ENCODE results near the gene F11.
"Not testable (repeated sequence)": the region's sequence is repeated elsewhere in the genome, so short reads cannot be mapped to it uniquely, and the experiment has no call there.

Gene F11

DNA sequence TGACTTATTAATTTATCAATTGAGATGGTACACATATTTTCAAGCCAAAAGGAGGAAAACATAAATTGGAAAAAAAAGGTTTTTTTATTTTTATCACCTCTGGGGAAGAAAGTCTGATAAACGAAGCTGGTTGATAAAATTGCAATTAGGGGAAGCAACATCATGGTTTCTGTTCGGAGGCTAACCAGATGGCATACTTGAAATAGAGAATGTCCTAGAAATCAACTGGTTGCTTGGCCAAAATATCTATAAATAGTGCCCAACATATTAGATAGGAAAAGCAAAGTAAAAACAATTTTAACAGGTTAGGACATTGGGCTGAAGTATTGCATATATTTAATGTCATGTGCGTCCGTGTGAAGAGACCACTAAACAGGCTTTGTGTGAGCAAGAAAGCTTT lies 24.4 kb upstream of the F11 start:
- DNase-seq (ENCODE audit: insufficient read length, low spot score) (no peak), FAIRE-seq (no peak)
- no peak for TF ChIP-seq POLR2A (IDR thresholded peaks at IDR 0.05; ENCODE audit: low read depth, low read length)

- DNase-seq (ENCODE audit: insufficient read length, low spot score); FAIRE-seq: not testable (repeated sequence)
Measured at GRCh38 chr4:186242031-186242430, 24.0 kb upstream of the F11 start.

GRCh38 chr4:186243331-186243730 lies 22.7 kb upstream of the F11 start:
- DNase-seq (ENCODE audit: insufficient read length, low spot score) (no peak), FAIRE-seq (no peak)
- no peak for TF ChIP-seq POLR2A (IDR thresholded peaks at IDR 0.05; ENCODE audit: low read depth, low read length)

DNA sequence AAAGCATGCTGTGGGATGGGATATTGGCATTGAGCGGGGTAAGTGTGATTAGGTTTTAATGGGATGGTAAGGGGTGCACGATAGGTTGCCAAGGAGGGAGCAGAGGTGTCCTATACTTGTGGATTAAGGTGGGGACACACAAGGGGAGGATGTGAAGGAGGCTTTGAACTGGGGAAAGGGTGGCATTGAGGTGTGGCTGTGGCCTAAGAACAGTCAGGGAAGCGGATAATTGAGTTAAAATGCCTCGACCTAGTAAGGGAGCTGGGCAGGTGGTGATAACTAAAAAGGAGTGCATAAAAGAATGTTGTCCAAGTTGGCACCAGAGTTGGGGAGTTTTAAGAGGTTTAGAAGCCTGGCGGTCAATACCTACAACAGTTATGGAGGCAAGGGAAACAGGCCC lies 21.2 kb upstream of the F11 start:
- DNase-seq (ENCODE audit: insufficient read length, low spot score) (no peak), FAIRE-seq (no peak)
- TF ChIP-seq POLR2A (IDR thresholded peaks at IDR 0.05; ENCODE audit: low read depth, low read length), result no peak

GRCh38 chr4:186247062-186247752 lies 18.8 kb upstream of the F11 start:
- not testable (repeated sequence) for FAIRE-seq; DNase-seq (ENCODE audit: insufficient read length, low spot score)

- DNase-seq (ENCODE audit: insufficient read length, low spot score) (no peak), FAIRE-seq (no peak)
- TF ChIP-seq POLR2A (IDR thresholded peaks at IDR 0.05; ENCODE audit: low read depth, low read length), result no peak
Measured at GRCh38 chr4:186248643-186249042, 17.3 kb upstream of the F11 start.

DNA sequence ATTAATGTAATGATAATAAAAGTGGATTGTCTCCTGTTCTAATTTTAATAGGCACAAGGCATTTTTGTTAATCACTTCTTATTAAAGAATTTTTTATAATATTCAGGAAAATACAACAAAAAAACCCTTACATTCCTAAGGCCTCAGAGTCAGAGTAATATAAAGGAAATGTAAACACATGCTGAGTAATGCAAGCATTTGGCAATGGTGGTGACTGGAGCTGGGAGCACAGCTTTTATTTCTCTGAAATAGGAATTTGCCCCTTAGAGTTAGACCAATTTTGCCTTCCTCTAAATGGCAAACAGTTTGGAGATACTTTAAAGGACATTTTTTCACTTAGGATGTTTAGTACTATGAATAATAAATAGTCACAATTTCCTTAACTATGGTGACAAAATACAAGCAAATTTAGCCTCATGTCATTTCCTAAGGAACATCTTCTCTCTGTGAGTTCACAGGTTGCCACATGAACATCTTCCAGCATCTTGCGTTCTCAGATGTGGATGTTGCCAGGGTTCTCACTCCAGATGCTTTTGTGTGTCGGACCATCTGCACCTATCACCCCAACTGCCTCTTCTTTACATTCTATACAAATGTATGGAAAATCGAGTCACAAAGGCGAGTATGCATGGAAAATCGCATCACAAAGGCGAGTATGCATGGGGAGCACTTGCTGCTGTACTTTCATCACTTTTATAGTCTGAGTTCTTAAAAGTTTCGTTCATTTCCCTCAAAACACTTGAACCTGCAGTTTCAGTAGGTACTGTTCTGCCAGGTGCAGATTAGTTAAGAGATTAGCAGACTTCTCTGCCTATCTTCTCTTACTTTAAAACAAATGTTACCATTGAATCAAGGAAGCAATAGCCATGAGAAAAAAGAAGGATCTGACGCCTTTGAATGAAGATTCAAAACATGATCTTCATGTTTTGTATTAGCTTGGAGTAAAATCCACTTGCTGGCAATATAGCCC lies 15.9 kb upstream of the F11 start:
- FAIRE-seq, result no peak

DNA sequence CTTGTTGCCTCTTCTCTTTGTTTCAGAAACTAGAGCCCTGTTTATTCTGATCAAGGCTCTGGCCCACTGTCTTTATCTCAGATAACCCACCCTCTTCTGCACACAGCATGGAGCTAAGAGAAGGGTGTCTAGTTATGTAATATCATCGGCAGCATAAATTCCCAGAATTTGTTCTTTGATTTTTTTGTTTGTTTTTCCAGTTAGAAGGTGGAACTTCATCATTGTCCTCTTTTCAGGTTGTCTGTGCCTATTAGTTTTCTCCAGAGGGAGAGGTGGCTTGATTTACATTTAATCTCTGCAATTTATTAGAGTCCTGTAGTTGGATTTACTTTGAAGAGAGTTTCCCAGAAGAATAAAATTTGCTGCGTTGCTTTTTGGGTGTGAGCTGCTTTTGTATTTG lies 15.2 kb upstream of the F11 start:
- FAIRE-seq, result no peak
- no peak for DNase-seq (ENCODE audit: insufficient read length, low spot score)
- TF ChIP-seq POLR2A (IDR thresholded peaks at IDR 0.05; ENCODE audit: low read depth, low read length), result no peak

More for the DNA sequence above, 15.9 kb upstream of the F11 start:
- DNase-seq (ENCODE audit: insufficient read length, low spot score), result no peak
- TF ChIP-seq POLR2A (IDR thresholded peaks at IDR 0.05; ENCODE audit: low read depth, low read length), result no peak

DNA sequence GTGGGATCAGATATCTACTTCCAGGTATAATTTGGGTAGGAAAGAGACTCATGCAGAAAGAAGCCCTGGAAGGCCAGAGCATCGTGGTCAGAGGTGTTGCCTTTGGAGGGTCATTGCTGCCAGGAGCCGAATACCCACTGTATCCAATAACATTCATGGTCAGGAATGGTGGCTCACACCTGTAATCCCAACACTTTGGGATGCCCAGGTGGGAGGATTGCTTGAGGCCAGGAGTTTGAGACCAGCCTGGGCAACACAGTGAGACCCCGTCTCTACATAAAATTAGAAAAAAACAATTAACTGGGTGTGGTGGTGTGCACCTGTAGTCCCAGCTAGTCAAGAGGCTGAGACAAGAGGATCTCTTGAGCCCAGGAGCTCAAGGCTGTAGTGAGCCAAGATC lies 10.9 kb upstream of the F11 start:
- TF ChIP-seq POLR2A (IDR thresholded peaks at IDR 0.05; ENCODE audit: low read depth, low read length), result no peak
- FAIRE-seq (no peak), DNase-seq (ENCODE audit: insufficient read length, low spot score) (no peak)

- DNase-seq (ENCODE audit: insufficient read length, low spot score), result no peak
- TF ChIP-seq POLR2A (IDR thresholded peaks at IDR 0.05; ENCODE audit: low read depth, low read length), result no peak
- FAIRE-seq, result no peak
Measured at GRCh38 chr4:186258216-186258811, 7.7 kb upstream of the F11 start.

DNA sequence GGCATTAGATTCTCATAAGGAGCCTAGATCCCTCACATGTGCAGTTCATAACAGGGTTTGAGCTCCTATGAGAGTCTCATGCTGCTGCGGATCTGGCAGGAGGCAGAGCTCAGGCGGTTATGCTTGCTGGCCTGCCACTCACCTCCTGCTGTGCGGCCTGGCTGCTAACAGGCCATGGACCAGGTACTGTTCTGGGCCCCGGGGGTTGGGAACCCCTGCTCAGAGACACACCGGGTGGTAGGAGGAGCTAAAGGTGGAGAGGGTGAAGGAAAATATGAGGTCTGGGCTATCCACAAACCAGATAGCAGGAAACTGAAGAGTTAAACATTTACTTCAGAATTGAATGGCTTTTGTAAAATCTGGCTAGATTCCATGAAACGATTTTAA lies 5.9 kb upstream of the F11 start:
- no peak for TF ChIP-seq POLR2A (IDR thresholded peaks at IDR 0.05; ENCODE audit: low read depth, low read length)
- DNase-seq (ENCODE audit: insufficient read length, low spot score), result no peak
- FAIRE-seq, result no peak

DNA sequence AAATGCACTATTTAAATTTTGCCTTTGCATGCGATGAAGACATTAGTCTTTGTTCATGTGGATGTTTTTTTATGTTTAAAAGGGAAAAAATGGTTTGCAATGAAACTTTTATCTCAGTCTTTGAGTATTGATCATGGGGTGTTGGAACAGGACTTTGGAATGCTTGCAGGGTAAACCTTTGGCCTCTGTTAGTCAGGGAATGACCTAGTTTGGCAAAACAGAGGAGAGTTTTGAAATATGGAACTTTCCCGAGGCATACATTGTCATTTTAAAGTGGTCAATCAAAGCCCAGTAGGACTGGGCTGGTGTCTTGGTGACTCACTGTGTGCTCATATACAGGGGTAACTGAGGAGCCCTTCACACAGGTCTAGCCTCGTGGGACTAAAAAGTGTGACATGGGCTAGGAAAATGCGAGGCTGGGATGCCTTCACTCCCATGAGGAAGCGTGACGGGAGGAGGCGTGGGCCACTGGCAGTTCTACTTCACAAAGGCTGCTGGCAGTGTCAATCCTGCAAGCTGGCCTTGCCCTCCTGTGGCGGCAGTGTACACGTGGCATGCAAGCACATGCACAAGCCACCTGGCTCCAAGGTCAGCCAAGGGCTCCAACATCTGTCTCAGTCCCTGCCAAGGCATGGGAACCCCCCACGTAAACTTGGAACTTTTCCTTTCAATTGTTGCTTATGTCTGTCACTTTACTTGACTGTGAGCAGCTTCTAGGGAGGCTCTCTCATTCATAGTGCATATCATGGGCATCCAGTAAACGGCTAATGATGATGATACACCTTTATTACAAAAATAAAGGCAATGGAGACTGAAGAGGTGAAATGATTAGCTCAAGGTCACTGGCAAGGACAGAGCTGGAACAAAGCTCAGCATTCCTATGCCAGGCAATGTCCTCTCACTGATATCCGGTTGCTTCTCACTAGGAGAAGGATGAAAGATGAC lies 5.2 kb upstream of the F11 start:
- FAIRE-seq (no peak), DNase-seq (ENCODE audit: insufficient read length, low spot score) (no peak)
- no peak for TF ChIP-seq POLR2A (IDR thresholded peaks at IDR 0.05; ENCODE audit: low read depth, low read length)

DNA sequence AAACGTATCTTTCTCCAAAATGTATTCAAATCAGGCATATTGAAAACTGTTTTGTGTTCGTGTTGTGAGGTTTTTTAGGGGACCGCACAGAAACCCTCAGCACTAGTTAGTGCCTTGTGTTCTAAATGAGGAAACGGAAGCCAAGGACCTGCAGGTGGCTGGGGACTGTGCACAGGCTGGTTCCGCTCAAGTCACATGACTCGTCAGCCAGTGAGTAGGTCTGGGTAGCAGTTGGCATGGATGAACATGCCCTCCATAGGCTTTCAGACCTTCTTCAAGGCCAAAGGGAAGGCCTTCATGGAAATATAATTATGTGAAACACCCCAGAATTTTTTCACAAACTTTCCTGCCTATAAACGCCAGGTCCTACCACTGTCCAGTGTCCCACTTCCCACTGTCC lies 1.3 kb upstream of the F11 start:
- TF ChIP-seq POLR2A (IDR thresholded peaks at IDR 0.05; ENCODE audit: low read depth, low read length), result no peak

GRCh38 chr4:186265250-186265649 lies 739 bp upstream of the F11 start:
- not testable (repeated sequence) for FAIRE-seq; DNase-seq (ENCODE audit: insufficient read length, low spot score)

More for the DNA sequence above, 1.3 kb upstream of the F11 start:
- DNase-seq (ENCODE audit: insufficient read length, low spot score), result no peak
- no peak for FAIRE-seq
